Smooth muscle cell of the pulmonary artery (primary cell): Measurements from ENCODE around the gene PEX6. TPM values are rescaled to one million over a fixed set of nuclear protein-coding genes. Genes with fewer than 3 reads are reported as not detected.

ENCODE experiments used
- total RNA-seq: library from RNA; depleted of rRNA; stranded (reverse); fragments of >200 nt; gene quantifications from 2 replicates; pipeline ENCODE4 v1.2.3, GENCODE V29; 2014

Gene PEX6, protein sequence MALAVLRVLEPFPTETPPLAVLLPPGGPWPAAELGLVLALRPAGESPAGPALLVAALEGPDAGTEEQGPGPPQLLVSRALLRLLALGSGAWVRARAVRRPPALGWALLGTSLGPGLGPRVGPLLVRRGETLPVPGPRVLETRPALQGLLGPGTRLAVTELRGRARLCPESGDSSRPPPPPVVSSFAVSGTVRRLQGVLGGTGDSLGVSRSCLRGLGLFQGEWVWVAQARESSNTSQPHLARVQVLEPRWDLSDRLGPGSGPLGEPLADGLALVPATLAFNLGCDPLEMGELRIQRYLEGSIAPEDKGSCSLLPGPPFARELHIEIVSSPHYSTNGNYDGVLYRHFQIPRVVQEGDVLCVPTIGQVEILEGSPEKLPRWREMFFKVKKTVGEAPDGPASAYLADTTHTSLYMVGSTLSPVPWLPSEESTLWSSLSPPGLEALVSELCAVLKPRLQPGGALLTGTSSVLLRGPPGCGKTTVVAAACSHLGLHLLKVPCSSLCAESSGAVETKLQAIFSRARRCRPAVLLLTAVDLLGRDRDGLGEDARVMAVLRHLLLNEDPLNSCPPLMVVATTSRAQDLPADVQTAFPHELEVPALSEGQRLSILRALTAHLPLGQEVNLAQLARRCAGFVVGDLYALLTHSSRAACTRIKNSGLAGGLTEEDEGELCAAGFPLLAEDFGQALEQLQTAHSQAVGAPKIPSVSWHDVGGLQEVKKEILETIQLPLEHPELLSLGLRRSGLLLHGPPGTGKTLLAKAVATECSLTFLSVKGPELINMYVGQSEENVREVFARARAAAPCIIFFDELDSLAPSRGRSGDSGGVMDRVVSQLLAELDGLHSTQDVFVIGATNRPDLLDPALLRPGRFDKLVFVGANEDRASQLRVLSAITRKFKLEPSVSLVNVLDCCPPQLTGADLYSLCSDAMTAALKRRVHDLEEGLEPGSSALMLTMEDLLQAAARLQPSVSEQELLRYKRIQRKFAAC
- 35.5 and 61.3 TPM in 2 replicates for total RNA-seq

DNA sequence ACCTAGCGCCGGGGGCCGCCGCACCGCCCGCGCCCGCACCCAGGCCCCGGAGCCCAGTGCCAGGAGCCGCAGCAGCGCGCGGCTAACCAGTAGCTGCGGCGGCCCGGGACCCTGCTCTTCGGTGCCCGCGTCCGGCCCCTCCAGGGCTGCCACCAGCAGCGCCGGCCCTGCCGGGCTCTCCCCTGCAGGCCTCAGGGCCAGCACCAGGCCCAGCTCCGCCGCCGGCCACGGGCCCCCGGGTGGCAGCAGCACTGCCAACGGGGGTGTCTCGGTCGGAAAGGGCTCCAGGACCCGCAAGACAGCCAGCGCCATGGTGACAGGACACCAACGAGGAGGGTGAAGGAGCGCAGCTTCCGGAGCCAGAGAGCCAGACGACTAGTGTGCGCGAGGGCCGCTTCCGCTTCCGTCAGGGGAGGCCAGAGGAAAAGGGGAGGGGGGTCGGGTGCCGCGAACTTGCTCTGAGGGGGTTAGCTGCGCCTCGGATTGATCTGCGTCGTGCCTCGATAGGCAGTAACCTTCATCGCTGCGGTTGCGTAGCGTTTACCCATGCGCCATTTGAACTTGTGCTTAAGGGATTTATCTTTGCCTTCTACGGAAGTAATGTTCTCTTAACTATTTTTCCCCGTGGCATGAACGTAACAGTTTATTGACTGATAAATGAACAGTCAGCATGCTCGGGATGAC, at the start of gene PEX6:
Gene PEX6, minus strand, starts transcription at position 343 of the 684 bp plus-strand sequence. Its CDS starts 31 bp downstream, at position 312.

DNA sequence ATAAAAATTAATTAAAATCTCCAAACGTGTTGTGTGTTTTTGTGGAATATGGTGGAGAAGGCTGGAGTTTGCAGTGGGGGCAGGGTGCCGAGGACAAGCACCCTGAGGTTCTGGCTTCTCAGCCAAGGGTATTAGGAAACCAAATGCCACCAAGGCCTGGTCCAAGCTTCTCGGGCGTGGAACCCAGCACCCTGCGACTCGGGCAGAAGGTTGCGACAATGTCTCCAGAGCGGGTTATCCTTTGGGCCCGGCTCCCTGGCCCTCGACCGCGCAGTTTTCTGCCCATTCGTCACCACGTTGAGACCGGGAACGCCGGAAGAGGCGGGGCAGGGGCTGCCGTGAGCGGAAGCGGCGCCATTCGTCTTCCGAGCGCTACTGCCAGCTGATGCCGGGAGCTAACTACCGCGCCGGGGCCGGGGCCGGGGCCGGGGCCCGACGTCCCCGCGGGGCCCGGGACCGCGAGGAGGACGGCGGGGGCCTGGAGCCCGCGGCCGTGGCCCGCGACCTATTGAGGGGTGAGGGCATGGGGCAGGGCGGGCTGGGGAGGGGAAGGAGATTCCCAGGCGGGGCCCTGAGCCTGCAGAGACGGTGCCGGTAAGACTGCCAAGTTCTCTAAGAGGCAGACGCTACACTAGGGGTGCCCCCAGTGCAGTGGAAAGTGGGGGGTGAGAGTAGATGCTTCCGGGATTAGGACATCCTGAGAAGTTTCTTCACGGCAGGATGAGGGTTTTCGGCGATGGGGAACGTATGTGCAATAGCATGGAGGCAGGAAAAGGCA, 42.5 kb upstream of the PEX6 start, which contains the start of gene RRP36:
Gene RRP36, plus strand, starts transcription at position 354 of the 778 bp plus-strand sequence. Its CDS starts 32 bp downstream, at position 386.

DNA sequence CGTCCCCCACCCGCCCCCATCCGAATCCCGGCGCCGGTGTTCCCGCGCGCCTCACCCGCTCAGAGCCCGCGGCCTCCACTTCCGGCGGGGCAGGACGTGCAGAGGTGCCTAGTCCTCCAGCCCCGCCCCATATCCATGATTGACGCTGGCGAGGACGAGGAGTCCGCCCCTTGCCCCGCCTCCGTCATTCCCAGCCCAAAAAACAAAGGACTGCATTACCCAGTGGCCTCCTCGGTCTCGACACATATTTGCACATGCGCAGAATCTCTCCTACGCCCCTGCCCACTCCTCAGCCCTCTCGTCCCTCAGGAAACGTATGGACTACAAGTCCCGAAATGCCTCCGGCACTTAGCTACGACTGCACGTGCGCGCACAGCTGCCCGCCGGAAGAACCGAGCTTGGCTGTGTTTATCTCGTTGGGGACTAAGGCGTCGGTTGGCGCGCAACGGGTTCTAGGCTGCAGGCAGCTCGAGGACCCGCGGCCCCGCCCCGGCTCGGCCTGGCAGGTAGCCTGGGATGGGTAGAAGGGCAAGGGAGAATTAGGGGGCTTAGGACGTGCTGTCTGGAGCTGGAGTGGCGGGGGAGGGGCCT, 35.0 kb upstream of the PEX6 start, which contains the start of the genes KLHDC3 and MEA1:
Gene KLHDC3, plus strand, starts transcription at position 407 of the 591 bp plus-strand sequence. CDS start 2,944 bp downstream, outside the sequence.
Gene MEA1, minus strand, starts transcription at position 104 of the 591 bp plus-strand sequence. CDS start 133 bp downstream, outside the sequence.

DNA sequence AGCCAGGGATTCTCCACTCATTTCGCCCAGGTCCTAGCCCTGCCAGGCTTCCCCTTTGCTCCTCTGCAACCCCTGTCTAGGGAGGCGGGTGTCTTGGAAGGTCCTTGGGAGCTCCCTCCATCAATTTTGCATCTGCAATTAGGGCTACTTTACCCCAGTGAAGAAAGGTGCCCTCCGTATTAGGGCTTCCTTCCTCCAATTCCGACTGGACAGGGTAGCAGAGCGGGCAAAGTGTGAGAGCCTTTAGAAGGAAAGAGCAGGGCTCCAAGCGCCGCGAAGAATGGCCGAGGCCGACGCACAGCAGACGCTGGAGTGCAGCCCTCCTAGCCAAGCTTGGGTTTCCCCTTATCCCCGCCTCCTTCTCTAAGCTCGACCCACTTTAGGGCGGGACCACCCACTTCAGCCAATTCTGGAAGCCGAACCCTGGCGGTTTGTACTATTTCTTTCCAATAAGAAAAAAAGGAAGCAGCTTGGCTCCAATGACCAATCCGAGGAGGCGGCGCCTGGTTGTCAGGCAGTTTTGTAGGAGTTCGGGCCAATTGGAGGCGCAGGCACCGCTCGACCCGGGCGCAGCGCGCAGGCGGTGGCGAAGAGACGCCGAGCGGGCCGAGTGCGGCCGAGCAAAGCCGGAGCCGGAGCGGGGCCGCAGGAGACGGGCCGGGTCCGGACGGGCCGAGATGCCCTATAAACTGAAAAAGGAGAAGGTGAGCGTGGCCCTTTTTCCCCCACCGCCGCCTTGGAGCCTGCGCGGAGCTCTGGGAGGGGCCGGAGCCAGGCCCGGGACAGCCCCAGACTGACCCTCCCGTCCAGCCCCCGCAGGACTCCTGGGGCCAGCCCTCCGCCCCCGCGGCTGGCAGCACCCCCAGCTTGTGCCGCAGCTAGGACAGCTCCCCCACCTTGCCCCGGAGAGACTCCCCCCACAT, 5.3 kb upstream of the PEX6 start, which contains the start of gene PPP2R5D:
Gene PPP2R5D, plus strand, starts transcription at position 570 of the 923 bp plus-strand sequence. Its CDS starts 108 bp downstream, at position 678.

DNA sequence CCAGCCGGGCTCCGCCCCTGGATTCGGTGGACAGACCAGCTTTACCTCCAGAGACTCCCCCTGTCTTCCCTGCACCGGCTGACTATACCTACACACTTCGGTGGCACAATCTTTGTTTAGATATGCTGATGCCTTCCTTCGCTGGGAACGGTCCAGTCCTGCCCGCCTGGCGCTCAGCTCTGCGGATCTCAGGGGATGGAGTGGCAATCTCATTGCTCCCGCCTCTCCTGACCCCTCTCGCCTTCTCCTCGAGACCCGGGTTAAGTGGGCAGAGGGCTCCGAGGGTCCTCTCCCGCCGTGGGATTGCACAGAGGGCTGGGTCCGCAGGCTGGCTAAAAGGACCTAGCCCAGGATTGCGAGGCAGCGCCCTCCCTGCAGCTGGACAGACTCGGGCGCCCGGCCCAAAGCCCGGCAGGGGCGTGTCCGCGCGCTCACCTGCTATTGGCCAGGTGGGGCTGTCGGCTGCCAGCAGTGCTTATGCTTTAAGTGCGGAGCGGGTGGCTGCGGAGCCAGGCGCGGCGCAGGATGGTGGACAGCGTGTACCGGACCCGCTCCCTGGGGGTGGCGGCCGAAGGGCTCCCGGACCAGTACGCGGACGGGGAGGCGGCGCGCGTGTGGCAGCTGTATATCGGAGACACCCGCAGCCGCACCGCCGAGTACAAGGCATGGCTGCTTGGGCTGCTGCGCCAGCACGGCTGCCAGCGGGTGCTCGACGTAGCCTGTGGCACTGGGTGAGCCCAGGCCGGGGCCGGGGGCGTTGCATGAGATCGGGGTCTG, 18.6 kb downstream of the PEX6 start, which contains the start of gene GNMT:
Gene GNMT, plus strand, starts transcription at position 512 of the 777 bp plus-strand sequence. Its CDS starts 14 bp downstream, at position 526.

DNA sequence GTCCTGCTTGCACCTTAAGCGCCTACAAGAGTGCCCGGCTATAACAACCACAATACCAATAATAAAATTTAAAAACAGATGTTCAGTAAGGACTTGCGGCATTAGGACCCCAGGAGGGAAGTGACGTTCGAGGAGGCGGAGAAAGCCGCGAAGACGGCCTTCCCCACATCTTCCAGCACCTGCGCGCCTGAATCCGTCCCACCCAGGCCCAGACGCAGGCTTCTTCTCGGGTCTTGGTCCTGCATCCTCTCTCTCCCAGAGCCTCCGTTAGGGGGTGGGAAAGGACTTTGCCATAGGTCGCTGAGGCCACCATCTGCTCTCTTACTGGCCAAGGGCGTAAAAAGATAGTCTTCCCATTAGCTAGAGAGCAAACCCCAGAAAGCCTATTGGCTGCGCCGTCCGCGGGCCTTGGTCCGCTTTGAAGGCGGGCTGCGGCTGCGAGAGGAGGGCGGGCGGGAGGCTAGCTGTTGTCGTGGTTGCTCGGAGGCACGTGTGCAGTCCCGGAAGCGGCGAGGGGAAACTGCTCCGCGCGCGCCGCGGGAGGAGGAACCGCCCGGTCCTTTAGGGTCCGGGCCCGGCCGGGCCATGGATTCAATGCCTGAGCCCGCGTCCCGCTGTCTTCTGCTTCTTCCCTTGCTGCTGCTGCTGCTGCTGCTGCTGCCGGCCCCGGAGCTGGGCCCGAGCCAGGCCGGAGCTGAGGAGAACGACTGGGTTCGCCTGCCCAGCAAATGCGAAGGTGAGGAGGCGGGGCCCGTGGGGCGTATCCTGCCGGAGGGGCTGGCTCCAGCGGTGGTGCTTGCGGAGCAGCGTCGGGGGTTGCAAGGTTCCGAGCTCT, 49.8 kb downstream of the PEX6 start, which contains the start of gene CNPY3:
Gene CNPY3, plus strand, starts transcription at position 495 of the 835 bp plus-strand sequence. Its CDS starts 91 bp downstream, at position 586.

DNA sequence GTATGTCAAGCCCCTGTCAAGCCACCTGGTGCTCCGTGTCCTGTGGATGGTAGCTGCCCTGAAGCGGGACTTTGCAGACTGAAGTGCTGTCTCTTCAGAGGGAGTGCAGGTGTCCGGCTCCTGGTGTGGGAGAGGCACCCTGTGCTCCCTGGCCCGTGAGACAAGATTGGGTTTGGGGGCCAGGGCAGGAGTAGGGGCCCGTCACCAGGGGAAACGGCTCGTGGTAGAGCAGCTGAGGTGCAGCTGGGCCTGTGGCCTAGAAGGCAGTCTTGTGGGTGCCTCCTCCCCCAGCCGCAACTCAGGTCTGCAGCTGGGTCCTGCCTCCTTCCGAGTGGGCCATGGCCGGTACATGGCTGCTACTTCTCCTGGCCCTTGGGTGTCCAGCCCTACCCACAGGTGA, 63.2 kb downstream of the PEX6 start, which contains the start of gene PTCRA:
Gene PTCRA, plus strand, starts transcription at position 322 of the 400 bp plus-strand sequence. Its CDS starts 17 bp downstream, at position 339.

Other genes with a start within 250 kb of the PEX6 start
- 26.1 and 30.4 TPM in 2 replicates for gene TBCC, start 233.1 kb downstream of the PEX6 start, total RNA-seq
- 8.0 and 8.8 TPM in 2 replicates for gene BICRAL, start 197.1 kb downstream of the PEX6 start, total RNA-seq
- gene RPL7L1, start 99.6 kb downstream of the PEX6 start, total RNA-seq = 106 and 120 TPM in 2 replicates
- gene PTCRA, start 63.1 kb downstream of the PEX6 start, total RNA-seq = not detected in 2 replicates
- gene CNPY3, start 49.7 kb downstream of the PEX6 start, total RNA-seq = 49.1 and 62.5 TPM in 2 replicates
- 0.13 and 0.36 TPM in 2 replicates for gene GNMT, start 18.4 kb downstream of the PEX6 start, total RNA-seq
- gene PPP2R5D, start 5.4 kb upstream of the PEX6 start, total RNA-seq = 30.0 and 39.8 TPM in 2 replicates
- 49.3 and 53.0 TPM in 2 replicates for gene MEA1, start 34.8 kb upstream of the PEX6 start, total RNA-seq
- 59.1 and 86.7 TPM in 2 replicates for gene KLHDC3, start 35.1 kb upstream of the PEX6 start, total RNA-seq
- gene RRP36, start 42.4 kb upstream of the PEX6 start, total RNA-seq = 57.6 and 63.3 TPM in 2 replicates
- 68.9 and 77.8 TPM in 2 replicates for gene CUL7, start 74.7 kb upstream of the PEX6 start, total RNA-seq
- 16.3 and 19.5 TPM in 2 replicates for gene MRPL2, start 80.3 kb upstream of the PEX6 start, total RNA-seq
- gene KLC4, start 80.5 kb upstream of the PEX6 start, total RNA-seq = 19.8 and 24.2 TPM in 2 replicates
- gene PTK7, start 97.1 kb upstream of the PEX6 start, total RNA-seq = 36.5 and 85.2 TPM in 2 replicates
- 19.1 and 27.0 TPM in 2 replicates for gene SRF, start 192.1 kb upstream of the PEX6 start, total RNA-seq
- 28.3 and 41.0 TPM in 2 replicates for gene CUL9, start 203.0 kb upstream of the PEX6 start, total RNA-seq